ENCODE measurements around the gene CRHR1.

The CRHR1 gene

DNA sequence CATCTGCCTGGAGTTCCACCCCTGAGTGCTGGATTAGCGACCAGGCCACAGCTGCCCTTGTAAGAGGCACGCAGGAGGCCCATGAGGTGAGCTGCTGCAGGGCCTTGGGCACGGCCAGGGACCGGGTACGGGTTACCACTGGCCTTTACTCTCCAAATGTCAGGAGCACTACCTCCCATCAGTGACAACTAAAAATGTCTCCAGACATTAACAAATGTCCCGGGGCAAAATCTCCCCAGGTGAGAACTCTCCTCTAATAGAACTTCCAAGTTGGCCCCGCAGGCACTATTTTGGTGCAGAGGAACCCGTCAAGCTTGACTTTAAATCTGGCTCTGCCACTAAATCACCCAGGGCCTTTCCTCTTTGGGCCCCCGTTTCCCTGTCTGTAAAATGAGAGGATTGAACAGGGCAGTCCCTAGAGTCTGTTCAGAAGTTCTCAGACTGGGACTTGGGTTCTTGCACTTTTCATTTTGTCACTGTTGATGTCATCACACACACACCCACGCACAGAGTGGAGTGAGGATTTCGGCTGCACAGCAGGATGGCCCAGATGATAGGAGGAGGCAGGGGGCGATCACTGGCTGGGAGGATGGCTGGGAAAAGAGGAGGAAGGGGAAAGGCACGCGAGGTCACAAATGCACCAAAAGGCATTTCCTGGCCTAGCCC lies 85.7 kb downstream of the CRHR1 start:
- no peak for DNase-seq (ENCODE audit: low read depth)
- no peak for TF ChIP-seq CTCF (conservative IDR thresholded peaks at IDR 0.05; ENCODE audit: low read length)
- no peak overlapping the region for H3K4me3 ChIP-seq (ENCODE audit: low read length)

GRCh38 chr17:45870342-45870974 lies 86.3 kb downstream of the CRHR1 start:
- no peak overlapping the region for H3K4me3 ChIP-seq (ENCODE audit: low read length)
- no peak for DNase-seq (ENCODE audit: low read depth)
- TF ChIP-seq CTCF (conservative IDR thresholded peaks at IDR 0.05; ENCODE audit: low read length) = no peak

DNA sequence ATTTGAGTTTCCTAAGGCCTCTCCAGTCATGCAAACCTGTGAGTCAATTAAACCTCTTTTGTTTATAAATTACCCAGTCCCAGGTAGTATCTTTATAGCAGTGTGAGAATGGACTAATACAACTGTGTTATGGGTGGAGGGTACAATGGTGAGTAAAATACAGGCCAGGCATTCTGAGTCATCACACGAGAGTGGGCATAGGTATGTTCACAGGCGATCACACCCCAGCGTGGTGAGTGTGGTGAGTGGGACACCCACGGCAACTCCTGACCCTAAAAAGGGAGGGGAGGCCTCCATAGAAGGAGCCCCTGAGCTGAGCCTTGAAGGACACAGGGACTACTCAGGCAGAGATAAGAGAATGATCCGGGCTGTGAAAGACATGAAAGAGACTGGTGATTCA lies 87.6 kb downstream of the CRHR1 start:
- DNase-seq (ENCODE audit: low read depth) = no peak
- TF ChIP-seq CTCF (conservative IDR thresholded peaks at IDR 0.05; ENCODE audit: low read length) = no peak
- no peak overlapping the region for H3K4me3 ChIP-seq (ENCODE audit: low read length)

DNA sequence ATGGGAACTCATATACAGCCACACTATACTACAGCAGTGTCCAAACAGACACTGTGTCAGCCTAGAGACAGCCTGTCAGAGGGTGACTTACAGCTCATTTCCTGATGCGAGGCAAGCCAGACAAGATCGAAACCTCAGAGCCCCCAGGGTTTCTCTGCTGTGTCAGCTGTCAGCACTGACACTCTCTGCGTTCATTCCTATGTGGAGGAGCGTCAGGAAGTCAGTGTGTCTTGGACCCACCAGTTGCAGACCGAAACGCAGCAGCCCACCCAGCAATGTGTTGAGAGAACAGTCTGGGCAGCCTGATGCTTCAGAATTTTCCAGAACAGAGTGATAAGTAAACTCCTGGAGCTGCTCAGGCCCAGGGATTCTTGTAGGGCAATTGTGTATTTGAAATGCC lies 89.6 kb downstream of the CRHR1 start:
- no peak overlapping the region for H3K4me3 ChIP-seq (ENCODE audit: low read length)
- TF ChIP-seq CTCF (conservative IDR thresholded peaks at IDR 0.05; ENCODE audit: low read length) = no peak
- no peak for DNase-seq (ENCODE audit: low read depth)

DNA sequence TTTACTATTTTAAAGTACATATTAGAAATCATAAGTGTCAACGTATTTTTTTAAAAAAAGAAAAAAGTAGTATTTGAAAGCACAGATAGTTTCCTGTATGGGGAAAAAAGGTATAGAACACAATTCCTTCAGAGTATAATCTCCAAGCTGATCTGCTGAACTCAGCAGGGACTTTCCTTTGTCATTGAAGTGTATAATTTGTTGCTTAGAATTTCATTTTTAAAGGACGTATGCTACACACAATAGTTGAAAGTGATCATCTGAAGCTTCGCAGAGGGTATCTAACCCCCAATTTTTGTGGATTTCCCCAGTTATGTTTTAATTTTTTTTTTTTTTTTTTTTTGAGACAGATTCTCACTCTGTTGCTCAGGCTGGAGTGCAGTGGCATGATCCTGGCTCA lies 90.0 kb downstream of the CRHR1 start:
- TF ChIP-seq CTCF (conservative IDR thresholded peaks at IDR 0.05; ENCODE audit: low read length) = no peak
- H3K4me3 ChIP-seq (ENCODE audit: low read length) = no peak overlapping the region
- no peak for DNase-seq (ENCODE audit: low read depth)

- no peak overlapping the region for H3K4me3 ChIP-seq (ENCODE audit: low read length)
- DNase-seq (ENCODE audit: low read depth) = no peak
- TF ChIP-seq CTCF (conservative IDR thresholded peaks at IDR 0.05; ENCODE audit: low read length) = no peak
These were observed 92.4 kb downstream of the CRHR1 start for GRCh38 chr17:45876539-45876938.

DNA sequence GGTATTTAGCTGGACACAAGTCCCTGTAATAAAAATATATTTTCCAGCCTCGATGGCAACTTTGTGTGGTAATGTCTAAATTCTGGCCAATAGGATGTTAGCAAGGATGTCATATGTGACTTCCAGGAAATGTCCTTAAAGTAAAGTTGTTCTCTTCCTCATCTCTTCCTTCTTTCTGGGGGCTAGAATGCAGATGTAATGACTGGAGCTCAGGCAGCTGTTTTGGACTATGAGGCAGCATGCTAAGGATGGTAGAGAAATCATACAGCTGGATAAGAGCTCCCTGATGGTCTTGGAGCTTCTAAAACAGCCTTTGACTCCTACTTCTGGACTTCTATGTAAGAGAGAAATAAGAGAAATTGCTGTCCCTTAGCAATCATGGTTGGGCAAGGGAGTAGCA lies 93.3 kb downstream of the CRHR1 start:
- H3K4me3 ChIP-seq (ENCODE audit: low read length) = no peak overlapping the region
- TF ChIP-seq CTCF (conservative IDR thresholded peaks at IDR 0.05; ENCODE audit: low read length) = no peak
- no peak for DNase-seq (ENCODE audit: low read depth)

All from AG10803 (cell line).